Measurements from ENCODE around the gene KIF6.

GRCh38 chr6:39348740-39349139 lies 376.5 kb downstream of the KIF6 start:
- TF ChIP-seq POLR2A (IDR thresholded peaks at IDR 0.05) (no peak), CTCF (IDR thresholded peaks at IDR 0.05) (no peak)

Measured in uterus (tissue), 2 donors.